Spleen (tissue), 11 donors: ENCODE measurements around the gene ZCCHC3. TPM values are rescaled to one million over a fixed set of nuclear protein-coding genes. Genes with fewer than 3 reads are reported as not detected.

Experiments used
- DNase-seq: peaks from one replicate; pipeline ENCODE4 v3.0.0-alpha.2; 2020
- H3K27ac ChIP-seq, 8 donors: fragments of 200-600 bp; sonication (generic) in 7 of 8; 1 replicate in 4 of 8; 2 replicates in 4 of 8; pipeline versions ENCODE4 v1.5.0 to v1.8.0; 2016 to 2021; ENCODE audit warnings: inconsistent platforms in 4 of 8, mild to moderate bottlenecking in 4 of 8, moderate library complexity in 1 of 8
- H3K27me3 ChIP-seq, 7 donors: fragments of 200-600 bp; sonication (generic) in 6 of 7; replicated peaks in 1 of 7; 1 replicate in 4 of 7; 2 replicates in 3 of 7; pipeline versions ENCODE4 v1.5.0 to v1.8.0; 2016 to 2021; ENCODE audit warnings: inconsistent platforms in 3 of 7, mild to moderate bottlenecking in 1 of 7
- H3K36me3 ChIP-seq, 6 donors: fragments of 200-600 bp; sonication (generic) in 5 of 6; 1 replicate in 4 of 6; 2 replicates in 2 of 6; pipeline versions ENCODE4 v1.5.0 to v1.8.0; 2016 to 2021; ENCODE audit warnings: inconsistent platforms in 2 of 6
- H3K4me1 ChIP-seq, 6 donors: fragments of 200-600 bp; sonication (generic) in 5 of 6; 1 replicate in 3 of 6; 2 replicates in 3 of 6; pipeline versions ENCODE4 v1.5.0 to v1.8.0; 2016 to 2021; ENCODE audit warnings: inconsistent platforms in 3 of 6
- H3K4me3 ChIP-seq, 8 donors: fragments of 200-600 bp; sonication (generic) in 7 of 8; 1 replicate in 4 of 8; 2 replicates in 4 of 8; pipeline versions ENCODE4 v1.5.0 to v1.8.0; 2016 to 2021; ENCODE audit warnings: inconsistent platforms in 4 of 8, mild to moderate bottlenecking in 4 of 8, moderate library complexity in 2 of 8
- H3K9me3 ChIP-seq, 8 donors: fragments of 200-600 bp; sonication (generic) in 7 of 8; 1 replicate in 4 of 8; 2 replicates in 4 of 8; pipeline versions ENCODE4 v1.5.0 to v1.8.0; 2016 to 2021; ENCODE audit warnings: inconsistent platforms in 4 of 8
- CTCF ChIP-seq, 11 experiments: fragments of 200-600 bp in 7 of 11; fragments of 450-650 bp in 4 of 11; sonication (generic) in 4 of 11; IDR thresholded peaks in 8 of 11; conservative IDR thresholded peaks in 3 of 11; 1 replicate in 7 of 11; 2 replicates in 4 of 11; pipeline versions ENCODE4 v1.4.0 to v1.8.0; 2016 to 2021; ENCODE audit warnings: antibody characterized with exemption in 11 of 11, inconsistent platforms in 4 of 11, mild to moderate bottlenecking in 1 of 11
- POLR2A ChIP-seq, 3 donors: fragments of 450-650 bp; IDR thresholded peaks; one replicate each; pipeline ENCODE4 v1.5.1; 2017; ENCODE audit warnings: antibody characterized with exemption in 3 of 3, mild to moderate bottlenecking in 1 of 3
- POLR2AphosphoS5 ChIP-seq, 3 donors: sonication (generic); formaldehyde crosslinking; IDR thresholded peaks; one replicate each; pipeline ENCODE4 v1.5.1; 2017; ENCODE audit warnings: antibody characterized with exemption in 3 of 3
- WGBS, 5 donors: extraction: QIAGEN DNeasy Blood & Tissue Kit in 3 of 5; methylation state at CpG; one replicate each; pipeline versions ENCODE4 v1.1.5 to v1.1.7; 2013 to 2018; 5-methylcytosine and 5-hydroxymethylcytosine counted together
- intact Hi-C: fragments of 100-400 bp; cut with DNase I; formaldehyde crosslinking; loops from one replicate; pipeline ENCODE4 v1.15.0; 2023; ENCODE audit warnings: low total_unique reads
- polyA plus RNA-seq, 3 donors: library from polyadenylated mRNA; stranded (reverse); fragments of 200-250 nt; gene quantifications; one replicate each; pipeline ENCODE4 v1.2.1, GENCODE V29; 2013
- total RNA-seq, 7 donors: library from RNA; depleted of rRNA in 3 of 7; stranded (reverse); fragments of >200 nt in 3 of 7; fragmentation: NEBNext Ultra II Directional in 4 of 7; extraction: Animal tissue kit (Norgen Biotek cat#: 25700) in 4 of 7; gene quantifications; one replicate each; pipeline versions ENCODE4 v1.1.0 to v1.2.1, GENCODE V29; 2016 to 2021
- donor health status: healthy with polysubstance abuse.
- donor health status: DM: no; HTN: no; CAD: no; lungs with moderate emphysema.
- donor health status: DM: no; HTN: no; CAD: no.
- donor health status: Bipolar disorder and iron deficiency.
- donor health status: healthy.
- donor health status: DM: no; HTN: no; CAD: no.
- donor health status: DM: yes; HTN: yes; CAD: no.

Gene ZCCHC3
- total and polyA plus RNA-seq, 10 donors = 17.4 to 26.6 (median 23.0) TPM

GRCh38 chr20:347317-347639, 49.9 kb downstream of the ZCCHC3 start:
- no peak for TF ChIP-seq POLR2AphosphoS5 (IDR thresholded peaks at IDR 0.05)
- no peak for TF ChIP-seq POLR2A (IDR thresholded peaks at IDR 0.05)
- no peak for TF ChIP-seq CTCF (IDR thresholded peaks at IDR 0.05 in 8 of 11, conservative IDR thresholded peaks at IDR 0.05 in 3 of 11)
- 0 to 2% (median 1%) methylated on average over 6 to 19 of the region's 19 CpGs for WGBS, 5 donors
- Histone ChIP-seq H3K27ac (peak overlapping the region; percentile 57 to 90 (median 85)), H3K36me3 (peaks cover 0 to 15% (median 0%) of the 10 kb centered on the region in 6 donors), H3K27me3 (peaks cover 0 to 9% (median 0%) of the 10 kb centered on the region in 7 donors), H3K9me3 (no peaks in the 10 kb centered on the region), H3K4me3 (peak overlapping the region; percentile 71 to 92 (median 80)), H3K4me1 (peaks cover 0 to 34% (median 24%) of the 10 kb centered on the region in 6 donors)
- intact Hi-C loops = no loop called here
- DNase-seq = no peak

- Histone ChIP-seq H3K9me3 (no peaks in the 10 kb centered on the region), H3K27me3 (peaks cover 0 to 9% (median 0%) of the 10 kb centered on the region in 7 donors), H3K27ac (peak overlapping the region; percentile 57 to 90 (median 85)), H3K4me3 (peak overlapping the region; percentile 71 to 92 (median 80)), H3K4me1 (peaks cover 0 to 34% (median 24%) of the 10 kb centered on the region in 6 donors), H3K36me3 (peaks cover 0 to 15% (median 0%) of the 10 kb centered on the region in 6 donors)
- intact Hi-C loops = no loop called here
- 1 to 3% (median 1%) methylated on average over 46 to 61 of the region's 61 CpGs for WGBS, 5 donors
- TF ChIP-seq POLR2A (IDR thresholded peaks at IDR 0.05) (no peak), POLR2AphosphoS5 (IDR thresholded peaks at IDR 0.05) (peak; percentile 67 to 84 (median 82))
- DNase-seq = peak; percentile 91
Observed at GRCh38 chr20:347640-348484, 50.5 kb downstream of the ZCCHC3 start.

- no peak for TF ChIP-seq POLR2AphosphoS5 (IDR thresholded peaks at IDR 0.05)
- no peak for TF ChIP-seq POLR2A (IDR thresholded peaks at IDR 0.05)
- no peak for TF ChIP-seq CTCF (IDR thresholded peaks at IDR 0.05 in 8 of 11, conservative IDR thresholded peaks at IDR 0.05 in 3 of 11)
- H3K9me3 ChIP-seq = no peaks in the 10 kb centered on the region
- intact Hi-C loops = no loop called here
- H3K36me3 ChIP-seq = peaks cover 0 to 23% (median 2%) of the 10 kb centered on the region in 6 donors
- H3K27ac ChIP-seq = peak overlapping the region in 1 of 8 donors; percentile 83
- no peak for DNase-seq
- no peak overlapping the region for H3K4me3 ChIP-seq
- H3K27me3 ChIP-seq = peaks cover 0 to 9% (median 0%) of the 10 kb centered on the region in 7 donors
- 89 to 97% (median 93%) methylated on average over 18 to 19 of the region's 19 CpGs for WGBS, 5 donors
- peaks cover 0 to 38% (median 27%) of the 10 kb centered on the region in 6 donors for H3K4me1 ChIP-seq
Observed at GRCh38 chr20:348972-349841, 51.8 kb downstream of the ZCCHC3 start.

Other genes with a start within 250 kb of the ZCCHC3 start
- not detected for gene DEFB125, start 209.9 kb upstream of the ZCCHC3 start, total RNA-seq
- gene DEFB125, start 209.9 kb upstream of the ZCCHC3 start, polyA plus RNA-seq = not detected
- gene DEFB126, start 155.0 kb upstream of the ZCCHC3 start, total RNA-seq = not detected
- gene DEFB126, start 155.0 kb upstream of the ZCCHC3 start, polyA plus RNA-seq = not detected
- not detected for gene DEFB127, start 140.1 kb upstream of the ZCCHC3 start, total RNA-seq
- not detected for gene DEFB127, start 140.1 kb upstream of the ZCCHC3 start, polyA plus RNA-seq
- gene DEFB128, start 107.9 kb upstream of the ZCCHC3 start, total RNA-seq = not detected
- not detected for gene DEFB128, start 107.9 kb upstream of the ZCCHC3 start, polyA plus RNA-seq
- gene DEFB129, start 70.3 kb upstream of the ZCCHC3 start, total RNA-seq = not detected
- not detected for gene DEFB129, start 70.3 kb upstream of the ZCCHC3 start, polyA plus RNA-seq
- not detected for gene DEFB132, start 39.8 kb upstream of the ZCCHC3 start, total RNA-seq
- not detected for gene DEFB132, start 39.8 kb upstream of the ZCCHC3 start, polyA plus RNA-seq
- 10 to 100 TPM in 1 of 7 donors, 1 to 10 TPM in 6; 2.3 to 10.4 (median 7.3) TPM for gene C20orf96, start 6.8 kb upstream of the ZCCHC3 start, total RNA-seq
- 1 to 10 TPM; 3.8 to 5.4 (median 4.4) TPM for gene C20orf96, start 6.8 kb upstream of the ZCCHC3 start, polyA plus RNA-seq
- gene SOX12, start 28.0 kb downstream of the ZCCHC3 start, total RNA-seq = 10 to 100 TPM in 2 of 7 donors, 1 to 10 TPM in 5; 4.5 to 12.5 (median 8.3) TPM
- 1 to 10 TPM; 3.2 to 4.9 (median 3.4) TPM for gene SOX12, start 28.0 kb downstream of the ZCCHC3 start, polyA plus RNA-seq
- gene NRSN2, start 49.5 kb downstream of the ZCCHC3 start, total RNA-seq = 10 to 100 TPM; 10.9 to 26.3 (median 18.2) TPM
- 10 to 100 TPM; 10.5 to 13.4 (median 12.8) TPM for gene NRSN2, start 49.5 kb downstream of the ZCCHC3 start, polyA plus RNA-seq
- gene TRIB3, start 83.2 kb downstream of the ZCCHC3 start, total RNA-seq = 10 to 100 TPM in 4 of 7 donors, 1 to 10 TPM in 3; 8.3 to 25.7 (median 12.0) TPM
- 10 to 100 TPM in 2 of 3 donors, 1 to 10 TPM in 1; 5.7 to 11.7 (median 11.6) TPM for gene TRIB3, start 83.2 kb downstream of the ZCCHC3 start, polyA plus RNA-seq
- 100 to 1,000 TPM in 4 of 7 donors, 10 to 100 TPM in 3; 90.2 to 124 (median 105) TPM for gene RBCK1, start 110.7 kb downstream of the ZCCHC3 start, total RNA-seq
- gene RBCK1, start 110.7 kb downstream of the ZCCHC3 start, polyA plus RNA-seq = 100 to 1,000 TPM in 1 of 3 donors, 10 to 100 TPM in 2; 78.6 to 152 (median 98.9) TPM
- 10 to 100 TPM; 30.6 to 41.0 (median 34.8) TPM for gene TBC1D20, start 165.0 kb downstream of the ZCCHC3 start, total RNA-seq
- gene TBC1D20, start 165.0 kb downstream of the ZCCHC3 start, polyA plus RNA-seq = 10 to 100 TPM in 2 of 3 donors, 1 to 10 TPM in 1; 9.2 to 15.1 (median 10.3) TPM
- 10 to 100 TPM; 80.2 to 92.9 (median 88.8) TPM for gene CSNK2A1, start 246.2 kb downstream of the ZCCHC3 start, total RNA-seq
- gene CSNK2A1, start 246.2 kb downstream of the ZCCHC3 start, polyA plus RNA-seq = 10 to 100 TPM; 16.4 to 25.6 (median 19.5) TPM